ENCODE results near the gene SEC14L1.

The SEC14L1 gene

GRCh38 chr17:77211681-77212080, 70.9 kb downstream of the SEC14L1 start:
- DNase-seq (ENCODE audit: low read depth in 2 of 3, low spot score in 2 of 3) = no peak

DNA sequence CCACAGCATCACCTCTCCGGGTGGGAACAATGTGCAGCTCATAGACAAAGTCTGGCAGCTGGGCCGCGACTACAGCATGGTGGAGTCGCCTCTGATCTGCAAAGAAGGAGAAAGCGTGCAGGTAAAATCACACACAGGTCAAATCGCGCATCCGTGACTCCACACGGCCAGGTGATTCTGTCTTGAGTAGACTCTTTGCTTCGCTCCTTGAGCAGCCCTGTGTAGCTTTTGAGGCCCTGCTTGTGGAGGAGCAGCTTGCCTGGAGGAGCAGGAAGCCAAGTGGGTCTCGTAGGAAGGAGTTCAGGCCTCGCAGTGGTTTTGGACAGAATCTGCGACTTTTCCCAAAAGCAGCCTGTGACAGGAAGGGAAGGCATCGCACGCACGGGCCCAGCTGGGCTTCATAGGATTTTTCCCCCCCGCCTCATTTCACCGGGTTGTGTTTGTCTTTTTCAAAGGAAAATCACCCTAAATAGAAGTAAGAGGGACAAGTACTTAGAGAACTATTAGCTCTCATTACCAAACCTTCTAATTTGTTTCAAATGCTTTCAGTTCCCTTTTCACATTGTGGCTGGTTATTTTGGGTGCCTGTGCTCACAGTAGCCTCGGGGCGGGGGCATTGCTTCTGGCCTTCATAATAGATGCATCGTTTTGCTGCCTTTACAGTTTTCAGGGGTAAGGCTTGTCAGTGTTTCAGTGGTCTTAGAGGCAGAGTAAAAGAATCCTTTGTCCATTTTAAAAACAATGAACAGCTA, 71.5 kb downstream of the SEC14L1 start:
- DNase-seq (ENCODE audit: low read depth in 2 of 3, low spot score in 2 of 3) = no peak

DNA sequence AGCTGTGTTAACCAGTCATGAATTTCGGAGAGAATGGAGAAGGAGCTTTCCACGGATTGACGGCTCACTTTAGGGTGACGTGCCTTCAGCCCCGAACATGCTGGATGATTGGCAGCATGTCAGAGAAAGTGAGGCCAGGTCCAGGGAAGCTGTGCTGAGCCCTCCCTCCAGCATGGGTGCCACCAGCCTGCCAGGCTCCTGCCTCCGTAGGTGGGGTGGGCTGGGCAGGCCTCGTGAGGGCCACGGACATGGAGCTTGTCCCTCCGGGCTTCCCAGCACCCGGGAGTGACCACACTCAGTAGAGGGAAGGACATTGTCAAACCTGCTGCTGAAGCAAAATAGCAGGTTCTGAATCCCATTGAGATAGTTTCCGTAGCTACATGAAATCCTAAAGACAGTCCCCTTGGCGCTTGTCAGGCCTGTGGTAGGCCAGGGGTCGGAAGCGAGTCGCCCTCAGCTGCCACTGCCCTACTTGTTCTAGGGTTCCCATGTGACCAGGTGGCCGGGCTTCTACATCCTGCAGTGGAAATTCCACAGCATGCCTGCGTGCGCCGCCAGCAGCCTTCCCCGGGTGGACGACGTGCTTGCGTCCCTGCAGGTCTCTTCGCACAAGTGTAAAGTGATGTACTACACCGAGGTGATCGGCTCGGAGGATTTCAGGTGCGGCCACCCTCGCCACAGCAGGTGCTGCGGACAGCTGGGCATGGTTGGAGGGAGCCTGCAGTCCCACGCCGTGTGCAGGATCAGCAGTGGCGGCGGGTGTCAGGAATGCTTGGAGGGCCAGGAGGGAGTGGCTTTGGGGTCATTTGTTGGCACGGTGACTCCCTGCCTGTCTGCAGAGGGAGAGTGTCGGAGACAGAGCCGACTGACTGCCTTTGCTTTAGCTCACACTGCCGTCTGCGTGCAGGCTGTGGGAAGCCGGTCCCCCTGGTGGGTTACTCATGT, 72.3 kb downstream of the SEC14L1 start:
- DNase-seq (ENCODE audit: low read depth in 2 of 3, low spot score in 2 of 3) = no peak

DNA sequence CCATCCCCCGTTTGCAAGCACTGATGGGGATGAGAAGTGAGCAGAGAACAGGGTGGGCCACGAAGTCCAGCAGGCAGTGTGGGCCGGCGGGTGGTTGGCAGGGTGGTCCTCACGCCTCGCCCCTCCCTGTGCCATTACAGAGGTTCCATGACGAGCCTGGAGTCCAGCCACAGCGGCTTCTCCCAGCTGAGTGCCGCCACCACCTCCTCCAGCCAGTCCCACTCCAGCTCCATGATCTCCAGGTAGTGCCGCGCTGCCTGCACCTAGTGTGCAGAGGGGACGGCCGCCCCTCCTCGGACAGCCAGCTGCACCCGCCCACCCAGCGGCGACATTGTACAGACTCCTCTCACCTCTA, 73.0 kb downstream of the SEC14L1 start:
- no peak for DNase-seq (ENCODE audit: low read depth in 2 of 3, low spot score in 2 of 3)

DNA sequence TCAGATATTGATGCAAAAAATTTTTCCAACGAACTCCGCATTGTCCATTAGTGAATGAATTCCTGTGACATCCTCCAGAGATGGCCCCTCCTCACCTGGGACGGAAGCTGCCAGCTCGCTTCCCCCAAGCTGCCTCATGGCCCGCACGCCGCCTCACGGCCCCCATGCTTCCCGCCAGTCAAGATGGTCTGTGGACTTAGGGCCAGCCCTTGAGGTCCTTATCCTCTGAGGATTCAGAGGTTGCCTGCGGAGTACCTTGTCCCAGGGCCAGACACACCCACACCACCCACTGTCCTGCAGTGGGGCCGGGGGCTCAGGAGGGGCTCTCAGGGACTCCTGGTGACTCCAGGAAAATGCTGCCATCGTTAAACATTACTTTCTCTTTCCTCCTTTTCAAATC, 73.6 kb downstream of the SEC14L1 start:
- no peak for DNase-seq (ENCODE audit: low read depth in 2 of 3, low spot score in 2 of 3)

- DNase-seq (ENCODE audit: low read depth in 2 of 3, low spot score in 2 of 3) = no peak
Measured at GRCh38 chr17:77214743-77215142, 74.0 kb downstream of the SEC14L1 start.

GRCh38 chr17:77215281-77215680, 74.5 kb downstream of the SEC14L1 start:
- no peak for DNase-seq (ENCODE audit: low read depth in 2 of 3, low spot score in 2 of 3)

GRCh38 chr17:77216486-77216885, 75.7 kb downstream of the SEC14L1 start:
- DNase-seq (ENCODE audit: low read depth in 2 of 3, low spot score in 2 of 3) = no peak

- DNase-seq (ENCODE audit: low read depth in 2 of 3, low spot score in 2 of 3) = no peak
Measured at GRCh38 chr17:77217123-77217522, 76.4 kb downstream of the SEC14L1 start.

GRCh38 chr17:77217566-77217965, 76.8 kb downstream of the SEC14L1 start:
- no peak for DNase-seq (ENCODE audit: low read depth in 2 of 3, low spot score in 2 of 3)

GRCh38 chr17:77218902-77219301, 78.1 kb downstream of the SEC14L1 start:
- DNase-seq (ENCODE audit: low read depth in 2 of 3, low spot score in 2 of 3) = no peak

- DNase-seq (ENCODE audit: low read depth in 2 of 3, low spot score in 2 of 3) = no peak
Measured at GRCh38 chr17:77222356-77222755, 81.6 kb downstream of the SEC14L1 start.

- DNase-seq (ENCODE audit: low read depth in 2 of 3, low spot score in 2 of 3) = no peak
Measured at GRCh38 chr17:77223642-77224420, 83.1 kb downstream of the SEC14L1 start.

GRCh38 chr17:77225265-77225664, 84.5 kb downstream of the SEC14L1 start:
- DNase-seq (ENCODE audit: low read depth in 2 of 3, low spot score in 2 of 3) = no peak

DNA sequence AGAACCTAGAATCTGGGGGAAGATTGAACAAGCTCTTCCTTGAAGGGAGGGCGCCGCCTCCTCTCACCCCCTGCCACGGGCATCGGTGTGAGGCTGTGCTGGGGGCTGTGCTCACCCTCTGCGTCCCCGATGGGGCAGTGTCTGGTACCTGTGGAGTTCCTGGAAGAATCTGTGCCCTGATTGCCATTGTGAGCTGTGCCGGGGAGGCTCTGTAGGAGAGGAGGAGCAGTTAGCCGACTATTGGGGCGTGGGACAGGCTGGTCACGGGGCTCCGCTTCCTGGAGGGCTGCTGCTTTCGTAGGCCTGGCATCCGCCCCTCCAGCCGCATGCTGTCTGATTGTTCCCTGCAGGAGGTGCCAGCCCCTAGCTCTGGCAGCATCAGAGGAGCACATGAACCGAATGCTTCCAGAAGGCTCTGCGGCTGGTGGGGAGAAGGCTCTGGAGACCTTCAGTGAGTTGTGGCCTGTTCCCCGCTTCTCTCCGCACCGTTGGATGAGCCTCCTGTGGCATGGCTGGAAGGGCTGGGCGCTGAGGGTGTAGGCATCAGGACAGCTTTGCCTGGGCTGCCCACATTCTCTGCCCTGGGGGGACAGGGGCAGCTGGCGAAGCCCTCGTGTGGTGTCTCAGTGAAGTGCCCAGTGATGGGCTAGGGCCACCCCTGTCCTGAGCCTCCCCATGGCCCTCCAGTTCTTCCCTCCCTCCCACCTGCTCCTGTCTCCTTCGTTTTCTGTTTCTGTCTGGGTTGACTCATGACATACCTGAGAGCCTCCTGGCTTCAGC, 86.9 kb downstream of the SEC14L1 start:
- DNase-seq (ENCODE audit: low read depth in 2 of 3, low spot score in 2 of 3) = no peak

- no peak for DNase-seq (ENCODE audit: low read depth in 2 of 3, low spot score in 2 of 3)
Measured at GRCh38 chr17:77228241-77228752, 87.5 kb downstream of the SEC14L1 start.

GRCh38 chr17:77228816-77229215, 88.0 kb downstream of the SEC14L1 start:
- DNase-seq (ENCODE audit: low read depth in 2 of 3, low spot score in 2 of 3) = no peak

GRCh38 chr17:77229786-77230435, 89.1 kb downstream of the SEC14L1 start:
- no peak for DNase-seq (ENCODE audit: low read depth in 2 of 3, low spot score in 2 of 3)

DNA sequence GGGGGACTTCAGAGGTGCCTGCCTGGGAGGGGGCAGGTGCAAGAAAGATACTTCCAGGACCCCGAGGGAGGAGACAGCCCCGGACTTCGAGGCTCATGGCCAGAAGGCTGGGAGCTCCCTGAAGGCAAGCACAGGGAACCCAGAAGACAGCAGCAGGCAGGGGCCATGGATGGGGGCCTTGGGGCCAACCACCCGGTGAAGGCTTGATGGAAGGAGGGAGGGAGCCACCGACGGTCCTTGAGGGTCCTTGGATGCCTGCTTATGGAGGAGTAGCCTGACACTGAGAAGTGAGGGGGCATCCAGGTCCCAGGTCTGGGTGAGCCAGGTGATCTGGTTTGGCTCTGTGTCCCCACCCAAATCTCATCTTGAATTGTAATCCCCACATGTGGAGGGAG, 89.7 kb downstream of the SEC14L1 start:
- no peak for DNase-seq (ENCODE audit: low read depth in 2 of 3, low spot score in 2 of 3)
